GM13977 (cell line): Measurements from ENCODE around the gene SERPINE1.
A peak's percentile ranks its signal among the peaks of the same experiment; 100 is the strongest.

ENCODE experiments used
- DNase-seq: peaks from one replicate; pipeline ENCODE4 v3.0.0; 2012; ENCODE audit warnings: low spot score
- CTCF ChIP-seq: IDR thresholded peaks from 2 replicates; pipeline ENCODE4 v1.5.1; 2012; ENCODE audit warnings: mild to moderate bottlenecking, control low read depth; ENCODE audit not compliant: insufficient read depth; ENCODE audit errors: extremely low read depth, missing control alignments
- in situ Hi-C: fragments of 300-500 bp; cut with MboI; formaldehyde crosslinking; loops from one replicate; pipeline ENCODE4 v1.12.0; 2022; ENCODE audit warnings: low sequenced_read_pairs, low pct_unique_long_range_greater_than_20kb, mixed read lengths, inconsistent platforms; ENCODE audit not compliant: unreplicated experiment

The SERPINE1 gene

DNA sequence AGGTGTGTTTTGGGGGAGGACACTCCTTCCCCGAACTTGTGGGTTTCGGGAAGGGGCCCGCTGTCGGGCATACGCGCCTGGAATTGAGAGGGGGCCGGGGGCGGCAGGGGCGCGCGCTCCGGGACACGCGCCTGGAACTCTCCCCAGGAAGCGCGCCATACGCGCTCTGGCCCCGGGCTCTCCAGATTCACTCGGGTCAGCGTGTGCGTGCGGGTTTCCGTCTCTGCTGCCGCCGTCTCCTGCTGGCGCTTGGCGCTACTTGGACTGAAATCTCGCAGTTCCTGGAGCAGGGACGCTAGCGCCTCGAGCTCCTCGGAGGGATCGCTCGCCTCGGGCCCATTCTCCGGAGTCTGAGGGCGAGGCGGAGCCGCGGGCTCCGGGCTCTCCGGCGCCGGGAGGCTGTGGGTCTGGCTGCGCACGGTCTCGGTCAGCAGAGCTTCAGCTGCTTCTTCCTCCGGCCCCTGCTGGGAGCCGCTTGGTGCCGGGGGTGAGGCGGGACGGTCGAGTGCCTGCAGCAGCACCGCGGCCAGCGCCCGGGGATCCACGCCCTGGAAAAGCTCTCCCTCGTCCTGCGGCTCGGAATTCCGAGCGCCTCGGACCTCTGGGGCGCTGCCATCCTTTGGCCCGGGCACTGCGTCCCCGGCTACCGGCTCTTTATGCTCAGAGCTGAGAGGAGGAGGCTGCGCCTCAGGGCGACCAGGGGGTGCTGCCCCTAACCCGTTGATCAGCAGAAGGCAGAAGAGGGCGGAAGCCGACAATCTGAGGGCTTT lies 37.4 kb downstream of the SERPINE1 start:
- in situ Hi-C loops: no loop called here
- DNase-seq: no peak
- no peak for TF ChIP-seq CTCF

DNA sequence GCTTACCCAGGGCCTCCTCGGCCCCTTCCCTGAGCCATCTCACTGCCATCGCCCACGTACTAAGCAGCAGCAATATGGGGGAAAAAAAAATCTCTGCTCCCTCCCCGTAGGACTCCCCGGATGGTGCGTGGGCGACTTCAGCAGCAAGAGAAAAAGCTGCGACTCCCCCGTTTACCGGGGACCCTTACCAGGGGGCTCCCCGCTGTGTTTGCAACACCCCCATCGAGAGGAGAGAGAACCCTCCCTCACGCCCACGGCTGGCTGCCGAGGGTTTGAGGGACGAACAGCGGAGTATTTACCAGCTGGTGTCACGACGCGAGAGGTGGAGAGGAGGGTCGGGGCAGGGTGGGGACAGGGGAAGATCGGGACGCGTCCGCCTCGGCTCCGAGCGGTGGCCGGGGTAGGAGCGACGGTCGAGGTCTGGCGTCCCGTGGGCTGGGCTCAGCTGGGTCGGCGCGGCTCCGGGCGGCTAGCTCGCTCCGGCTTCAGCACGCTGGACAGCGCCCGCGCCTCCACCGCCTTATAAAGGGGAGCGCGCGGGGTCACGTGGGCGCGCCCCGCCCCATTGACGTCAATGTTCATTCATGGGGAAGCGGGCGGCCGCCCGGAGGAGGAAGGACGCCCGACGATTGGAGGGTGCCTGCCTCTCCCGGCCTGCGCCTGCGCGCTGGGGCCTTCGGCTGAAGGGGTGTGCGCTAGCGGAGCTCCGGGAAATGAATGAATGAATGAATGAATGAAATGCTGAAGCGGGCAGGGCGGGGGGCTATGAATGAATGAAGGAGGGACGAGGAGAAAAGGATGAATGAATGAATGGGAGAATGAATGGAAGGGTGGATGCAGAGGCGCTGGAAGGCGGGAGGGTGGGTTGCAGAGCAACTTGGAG lies 38.4 kb downstream of the SERPINE1 start, which contains the start of gene VGF:
Gene VGF, minus strand, starts transcription at position 495 of the 883 bp plus-strand sequence. CDS start 726 bp downstream, outside the sequence.
- no peak for TF ChIP-seq CTCF
- in situ Hi-C loops: no loop called here
- peak; percentile 98 for DNase-seq

GRCh38 chr7:101165958-101166647 lies 39.2 kb downstream of the SERPINE1 start:
- in situ Hi-C loops: no loop called here
- no peak for DNase-seq
- TF ChIP-seq CTCF: no peak

- DNase-seq: no peak
- in situ Hi-C loops: no loop called here
- no peak for TF ChIP-seq CTCF
Measured at GRCh38 chr7:101166648-101166908, 39.7 kb downstream of the SERPINE1 start.

DNA sequence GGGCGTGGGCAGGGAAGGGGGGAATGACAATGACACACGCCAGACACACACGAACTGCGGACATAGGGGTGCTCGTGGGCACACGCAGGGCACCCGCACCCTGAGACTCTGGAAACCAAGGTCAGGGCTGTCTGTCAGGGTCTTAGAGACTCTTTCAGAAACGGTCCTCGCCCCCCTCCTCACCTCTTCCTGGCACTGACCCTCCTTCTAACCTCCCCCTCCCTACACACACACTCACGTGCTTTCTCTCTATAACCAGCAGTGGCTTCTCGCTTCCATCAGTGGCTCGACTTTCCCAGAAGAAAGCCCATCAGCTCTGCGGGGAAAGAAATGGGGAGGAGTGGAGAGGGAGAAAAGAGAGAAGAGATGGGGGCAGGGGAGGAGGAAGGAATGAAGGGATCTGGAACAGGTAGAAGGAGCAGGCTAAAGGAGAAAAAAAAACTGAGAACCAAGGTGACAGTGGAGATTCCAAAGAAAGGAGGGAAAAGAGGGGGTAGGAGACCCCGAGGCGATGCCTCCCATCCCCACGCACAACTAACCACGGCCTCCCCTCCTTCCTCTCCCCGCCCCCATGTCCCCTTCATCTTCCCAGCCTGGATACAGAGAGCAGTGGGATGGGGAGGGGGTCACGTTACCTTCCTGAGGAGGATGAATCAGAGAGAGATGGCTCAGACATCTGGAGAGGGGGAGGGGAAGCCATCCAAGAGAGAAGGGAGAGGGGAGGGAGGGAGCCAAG lies 40.2 kb downstream of the SERPINE1 start:
- DNase-seq: no peak
- TF ChIP-seq CTCF: no peak
- in situ Hi-C loops: no loop called here
